Karpas-422 (cell line): ENCODE results near the gene ZNF70. TPM values are rescaled to one million over a fixed set of nuclear protein-coding genes. Genes with fewer than 3 reads are reported as not detected.
A peak's percentile ranks its signal among the peaks of the same experiment; 100 is the strongest.

ENCODE experiments used
- DNase-seq: peaks from one replicate; pipeline ENCODE4 v3.0.0-alpha.2; 2015
- H2AFZ ChIP-seq: fragments of 200-600 bp; sonication (generic); 2 replicates; pipeline ENCODE4 v1.6.1; 2014; ENCODE audit warnings: antibody characterized with exemption, low read length, mixed read lengths
- H3K27ac ChIP-seq: fragments of 200-600 bp; sonication (generic); 2 replicates; pipeline ENCODE4 v1.5.1; 2014; ENCODE audit warnings: mild to moderate bottlenecking, low read length, moderate library complexity
- H3K27me3 ChIP-seq: fragments of 200-600 bp; sonication (generic); 2 replicates; pipeline ENCODE4 v1.6.1; 2014; ENCODE audit warnings: low read length, mixed read lengths
- H3K36me3 ChIP-seq: fragments of 200-600 bp; sonication (generic); 2 replicates; pipeline ENCODE4 v1.6.1; 2014; ENCODE audit warnings: low read length, mixed read lengths; ENCODE audit not compliant: insufficient read depth
- H3K4me1 ChIP-seq: fragments of 200-600 bp; sonication (generic); 2 replicates; pipeline ENCODE4 v1.6.1; 2014; ENCODE audit warnings: mild to moderate bottlenecking, low read length, mixed read lengths
- H3K4me2 ChIP-seq: fragments of 200-600 bp; sonication (generic); 2 replicates; pipeline ENCODE4 v1.6.1; 2014; ENCODE audit warnings: low read length, low read depth, mild to moderate bottlenecking; ENCODE audit not compliant: poor library complexity, severe bottlenecking
- H3K4me3 ChIP-seq: fragments of 200-600 bp; sonication (generic); 2 replicates; pipeline ENCODE4 v1.5.1; 2014; ENCODE audit warnings: mild to moderate bottlenecking, antibody characterized with exemption, low read length, mixed read lengths
- H3K79me2 ChIP-seq: fragments of 200-600 bp; sonication (generic); 2 replicates; pipeline ENCODE4 v1.6.1; 2014; ENCODE audit warnings: mild to moderate bottlenecking, low read length, mixed read lengths
- H3K9ac ChIP-seq: fragments of 200-600 bp; sonication (generic); 2 replicates; pipeline ENCODE4 v1.6.0; 2014; ENCODE audit warnings: low read length
- H3K9me2 ChIP-seq: fragments of 200-600 bp; sonication (generic), shearing (Covaris generic); replicated peaks from 2 replicates; pipeline ENCODE4 v1.6.0; 2014; ENCODE audit warnings: mild to moderate bottlenecking, low read length, moderate library complexity; ENCODE audit not compliant: insufficient read depth
- H3K9me3 ChIP-seq: fragments of 300-700, 200-600 bp; sonication (generic); 2 replicates; pipeline ENCODE4 v1.6.1; 2014; ENCODE audit warnings: low read length, mixed read lengths
- H4K20me1 ChIP-seq: fragments of 200-600 bp; sonication (generic); 2 replicates; pipeline ENCODE4 v1.6.1; 2014; ENCODE audit warnings: mild to moderate bottlenecking, antibody characterized with exemption, low read length, low read depth; ENCODE audit not compliant: insufficient read depth
- total RNA-seq: library from RNA; depleted of rRNA; stranded (reverse); fragments of >200 nt; shearing (Covaris generic); gene quantifications from 2 replicates; pipeline ENCODE4 v1.2.3, GENCODE V29; 2014; ENCODE audit warnings: low replicate concordance

The ZNF70 gene
- total RNA-seq, 1 experiment from 2014 or later: 8.5 TPM

- Histone ChIP-seq H3K4me1 (peaks cover 69% of the 10 kb centered on the region), H3K9me3 (no peaks in the 10 kb centered on the region), H3K4me3 (no peak overlapping the region), H3K9me2 (no peaks in the 10 kb centered on the region), H3K27ac (peak overlapping the region; percentile 55), H2AFZ (no peak overlapping the region), H3K4me2 (no peak overlapping the region), H4K20me1 (peaks cover 6% of the 10 kb centered on the region; the same call in 1 of the 2 replicates), H3K27me3 (no peaks in the 10 kb centered on the region), H3K9ac (no peak overlapping the region), H3K36me3 (peaks cover 5% of the 10 kb centered on the region; the same call in 1 of the 2 replicates), H3K79me2 (no peaks in the 10 kb centered on the region)
- peak; percentile 62 for DNase-seq
Observed at GRCh38 chr22:23759566-23759965, 8.7 kb upstream of the ZNF70 start.

- H3K79me2 ChIP-seq: no peaks in the 10 kb centered on the region
- H3K4me2 ChIP-seq: peak overlapping the region; percentile 32
- DNase-seq: peak; percentile 72
- H3K9me2 ChIP-seq: no peaks in the 10 kb centered on the region
- H2AFZ ChIP-seq: no peak overlapping the region
- peak overlapping the region; percentile 98 for H3K27ac ChIP-seq
- no peak overlapping the region for H3K4me3 ChIP-seq
- H3K27me3 ChIP-seq: no peaks in the 10 kb centered on the region
- no peaks in the 10 kb centered on the region for H4K20me1 ChIP-seq
- H3K4me1 ChIP-seq: peaks cover 73% of the 10 kb centered on the region
- no peaks in the 10 kb centered on the region for H3K36me3 ChIP-seq
- H3K9me3 ChIP-seq: no peaks in the 10 kb centered on the region
- H3K9ac ChIP-seq: peak overlapping the region; percentile 34; the same call in 1 of the 2 replicates
Observed at GRCh38 chr22:23756891-23757290, 6.0 kb upstream of the ZNF70 start.

GRCh38 chr22:23755711-23756110 is 4.8 kb upstream of the ZNF70 start:
- peaks cover under 1% of the 10 kb centered on the region; the same call in 1 of the 2 replicates for H3K79me2 ChIP-seq
- peak; percentile 83 for DNase-seq
- peak overlapping the region; percentile 98 for H3K27ac ChIP-seq
- H3K4me2 ChIP-seq: peak overlapping the region; percentile 93
- peaks cover 82% of the 10 kb centered on the region for H3K4me1 ChIP-seq
- peak overlapping the region; percentile 99 for H3K9ac ChIP-seq
- no peaks in the 10 kb centered on the region for H3K9me2 ChIP-seq
- H3K27me3 ChIP-seq: no peaks in the 10 kb centered on the region
- H3K9me3 ChIP-seq: no peaks in the 10 kb centered on the region
- no peak overlapping the region for H2AFZ ChIP-seq
- H4K20me1 ChIP-seq: no peaks in the 10 kb centered on the region
- H3K36me3 ChIP-seq: no peaks in the 10 kb centered on the region
- H3K4me3 ChIP-seq: peak overlapping the region; percentile 89

GRCh38 chr22:23754980-23755636 is 4.2 kb upstream of the ZNF70 start:
- Histone ChIP-seq H3K9me3 (no peaks in the 10 kb centered on the region), H3K79me2 (peaks cover 6% of the 10 kb centered on the region), H3K36me3 (no peaks in the 10 kb centered on the region), H3K4me2 (peak overlapping the region; percentile 93), H3K27me3 (no peaks in the 10 kb centered on the region), H3K9me2 (no peaks in the 10 kb centered on the region), H3K9ac (peak overlapping the region; percentile 99), H4K20me1 (no peaks in the 10 kb centered on the region), H2AFZ (no peak overlapping the region), H3K4me3 (peak overlapping the region; percentile 89), H3K27ac (peak overlapping the region; percentile 98), H3K4me1 (peaks cover 84% of the 10 kb centered on the region)
- DNase-seq: peak; percentile 95

GRCh38 chr22:23754220-23754919 is 3.5 kb upstream of the ZNF70 start, which contains the start of gene VPREB3:
Gene VPREB3, minus strand, starts transcription at chr22:23754425. Its CDS starts 62 bp downstream, at chr22:23754363.
- peak; percentile 95 for DNase-seq
- Histone ChIP-seq H3K27me3 (no peaks in the 10 kb centered on the region), H3K9ac (peak within 1 kb of the TSS; percentile 99), H3K36me3 (no peaks in the 10 kb centered on the region), H3K79me2 (peaks cover 13% of the 10 kb centered on the region), H3K27ac (peak within 1 kb of the TSS; percentile 98), H3K4me1 (peaks cover 87% of the 10 kb centered on the region), H3K9me2 (no peaks in the 10 kb centered on the region), H3K4me3 (peak within 1 kb of the TSS; percentile 89), H3K4me2 (peak within 1 kb of the TSS; percentile 93), H4K20me1 (no peaks in the 10 kb centered on the region), H2AFZ (no peak within 1 kb of the TSS), H3K9me3 (no peaks in the 10 kb centered on the region)

GRCh38 chr22:23753385-23753784 is 2.5 kb upstream of the ZNF70 start:
- Histone ChIP-seq H3K36me3 (no peaks in the 10 kb centered on the region), H3K9me2 (no peaks in the 10 kb centered on the region), H3K4me1 (peaks cover 84% of the 10 kb centered on the region), H3K4me3 (peak overlapping the region; percentile 89), H4K20me1 (no peaks in the 10 kb centered on the region), H3K27ac (peak overlapping the region; percentile 98), H3K27me3 (no peaks in the 10 kb centered on the region), H3K9ac (peak overlapping the region; percentile 99), H3K9me3 (no peaks in the 10 kb centered on the region), H3K4me2 (peak overlapping the region; percentile 93), H2AFZ (no peak overlapping the region), H3K79me2 (peaks cover 13% of the 10 kb centered on the region)
- DNase-seq: peak; percentile 92

- Histone ChIP-seq H3K9me3 (no peaks in the 10 kb centered on the region), H3K36me3 (no peaks in the 10 kb centered on the region), H2AFZ (no peak overlapping the region), H3K4me1 (peaks cover 83% of the 10 kb centered on the region), H3K27me3 (no peaks in the 10 kb centered on the region), H3K9me2 (no peaks in the 10 kb centered on the region), H3K4me3 (peak overlapping the region; percentile 89), H4K20me1 (no peaks in the 10 kb centered on the region), H3K27ac (peak overlapping the region; percentile 98), H3K79me2 (peaks cover 13% of the 10 kb centered on the region), H3K4me2 (peak overlapping the region; percentile 93), H3K9ac (peak overlapping the region; percentile 99)
- peak; percentile 96 for DNase-seq
Observed at GRCh38 chr22:23752750-23753149, 1.8 kb upstream of the ZNF70 start.

- Histone ChIP-seq H3K4me1 (peaks cover 80% of the 10 kb centered on the region), H3K9me2 (no peaks in the 10 kb centered on the region), H3K27me3 (no peaks in the 10 kb centered on the region), H3K4me2 (peak overlapping the region; percentile 93), H3K4me3 (peak overlapping the region; percentile 89), H2AFZ (no peak overlapping the region), H3K79me2 (peaks cover 14% of the 10 kb centered on the region), H3K9me3 (no peaks in the 10 kb centered on the region), H3K36me3 (no peaks in the 10 kb centered on the region), H3K9ac (peak overlapping the region; percentile 99), H4K20me1 (no peaks in the 10 kb centered on the region), H3K27ac (peak overlapping the region; percentile 98)
- peak; percentile 98 for DNase-seq
Observed at GRCh38 chr22:23752090-23752691, 1.3 kb upstream of the ZNF70 start.
